AG09319 (cell line): ENCODE data around the gene UGDH.

ENCODE experiments used
- DNase-seq: peaks from one replicate; pipeline ENCODE4 v3.0.0-alpha.2; 2010; ENCODE audit warnings: low read depth; ENCODE audit errors: extremely low read depth
- TF ChIP-seq, protein P1 (sequence below): IDR thresholded peaks from 2 replicates; pipeline ENCODE4 v1.5.1; 2011; ENCODE audit warnings: low read depth, mild to moderate bottlenecking, inconsistent platforms, low read length, moderate library complexity

UGDH gene

GRCh38 chr4:39456946-39457763 lies 70.1 kb downstream of the UGDH start:
- no peak for DNase-seq
- TF ChIP-seq, protein P1, sequence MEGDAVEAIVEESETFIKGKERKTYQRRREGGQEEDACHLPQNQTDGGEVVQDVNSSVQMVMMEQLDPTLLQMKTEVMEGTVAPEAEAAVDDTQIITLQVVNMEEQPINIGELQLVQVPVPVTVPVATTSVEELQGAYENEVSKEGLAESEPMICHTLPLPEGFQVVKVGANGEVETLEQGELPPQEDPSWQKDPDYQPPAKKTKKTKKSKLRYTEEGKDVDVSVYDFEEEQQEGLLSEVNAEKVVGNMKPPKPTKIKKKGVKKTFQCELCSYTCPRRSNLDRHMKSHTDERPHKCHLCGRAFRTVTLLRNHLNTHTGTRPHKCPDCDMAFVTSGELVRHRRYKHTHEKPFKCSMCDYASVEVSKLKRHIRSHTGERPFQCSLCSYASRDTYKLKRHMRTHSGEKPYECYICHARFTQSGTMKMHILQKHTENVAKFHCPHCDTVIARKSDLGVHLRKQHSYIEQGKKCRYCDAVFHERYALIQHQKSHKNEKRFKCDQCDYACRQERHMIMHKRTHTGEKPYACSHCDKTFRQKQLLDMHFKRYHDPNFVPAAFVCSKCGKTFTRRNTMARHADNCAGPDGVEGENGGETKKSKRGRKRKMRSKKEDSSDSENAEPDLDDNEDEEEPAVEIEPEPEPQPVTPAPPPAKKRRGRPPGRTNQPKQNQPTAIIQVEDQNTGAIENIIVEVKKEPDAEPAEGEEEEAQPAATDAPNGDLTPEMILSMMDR = no peak

DNA sequence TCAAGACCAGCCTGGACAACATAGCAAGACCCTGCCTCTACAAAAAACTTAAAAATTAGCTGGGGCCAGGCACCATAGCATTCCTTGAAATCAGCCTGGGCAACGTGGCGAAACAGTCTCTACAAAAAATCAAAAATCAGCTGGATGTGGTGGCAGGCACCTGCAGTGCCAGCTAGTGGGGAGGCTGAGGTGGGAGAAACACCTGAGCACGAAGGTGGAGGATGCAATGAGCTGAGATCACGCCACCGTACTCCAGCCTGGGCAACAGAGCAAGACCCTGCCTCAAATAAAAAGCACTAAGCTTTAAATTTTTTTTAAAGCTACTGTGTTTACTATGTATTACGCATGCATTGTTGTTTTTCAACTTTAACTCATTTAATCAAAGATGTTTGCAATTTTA lies 71.8 kb downstream of the UGDH start:
- no peak for DNase-seq
- TF ChIP-seq, protein P1 = no peak

DNA sequence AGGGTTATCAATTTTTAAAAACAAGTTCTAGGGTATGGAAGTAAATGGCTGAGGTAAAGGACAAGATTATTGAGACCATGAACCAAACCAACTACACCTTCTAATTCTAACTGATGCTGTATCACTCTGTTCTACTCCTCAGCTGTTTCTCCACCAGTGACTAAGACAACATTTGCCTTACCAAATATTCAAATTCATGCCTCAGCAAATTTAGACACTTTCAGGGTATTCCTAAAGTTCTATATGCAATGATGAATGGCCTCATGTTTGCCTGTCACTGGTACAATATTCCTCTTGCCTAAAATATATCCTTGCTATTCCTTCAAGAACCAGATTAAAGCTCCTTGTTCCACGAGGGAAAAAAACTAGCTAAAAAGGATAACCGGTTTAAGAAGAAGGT lies 73.5 kb downstream of the UGDH start:
- TF ChIP-seq, protein P1 = no peak

GRCh38 chr4:39452860-39453587 lies 74.2 kb downstream of the UGDH start:
- TF ChIP-seq, protein P1 = no peak
- DNase-seq = no peak

More for the DNA sequence above, 73.5 kb downstream of the UGDH start:
- DNase-seq = no peak

DNA sequence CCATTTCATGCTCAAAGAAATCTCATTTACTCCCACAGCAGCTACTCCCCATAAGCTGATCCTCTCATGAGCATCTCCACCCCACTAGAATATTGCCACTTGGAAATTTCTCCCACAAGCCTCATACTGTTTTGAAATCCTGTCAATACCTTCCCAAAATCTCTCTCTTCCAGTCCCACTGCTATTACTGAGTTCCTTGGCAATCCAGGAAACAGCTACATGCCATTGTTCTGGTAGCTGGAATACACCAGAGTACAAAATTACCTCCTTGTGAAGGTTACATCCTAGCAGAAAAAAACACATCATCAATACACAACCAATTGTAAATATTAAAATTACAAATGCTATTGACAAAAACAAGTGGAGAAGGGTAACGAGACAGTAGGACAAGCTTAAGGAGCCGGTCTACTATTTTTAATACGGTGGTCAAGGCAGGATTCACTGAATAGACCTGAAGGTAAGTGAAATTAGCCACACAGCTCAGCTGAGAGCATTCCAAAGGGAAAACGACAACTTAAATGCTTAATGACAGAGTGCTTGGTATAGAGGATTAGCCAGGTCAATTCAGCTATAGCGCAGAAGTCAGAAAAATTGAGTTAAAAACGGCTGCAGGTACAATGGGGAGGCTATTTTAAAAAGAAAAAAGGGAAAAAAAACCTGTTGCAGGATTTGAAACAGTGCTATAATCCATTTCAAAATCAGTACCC lies 74.9 kb downstream of the UGDH start:
- DNase-seq = no peak
- TF ChIP-seq, protein P1 = no peak

GRCh38 chr4:39451423-39452023 lies 75.7 kb downstream of the UGDH start:
- DNase-seq = no peak
- TF ChIP-seq, protein P1 = no peak
